Sigmoid colon (tissue), 4 donors: ENCODE data around the gene MRPL18.

Experiments
- CTCF ChIP-seq, 4 experiments: fragments of 450-650 bp in 3 of 4; fragments of 200-600 bp in 1 of 4; IDR thresholded peaks; one replicate each; pipeline ENCODE4 v1.5.1; 2016 to 2019; ENCODE audit warnings: antibody characterized with exemption in 4 of 4, mild to moderate bottlenecking in 3 of 4, moderate library complexity in 2 of 4
- EP300 ChIP-seq, 4 donors: sonication (generic); formaldehyde crosslinking; IDR thresholded peaks; one replicate each; pipeline ENCODE4 v1.6.1; 2017; ENCODE audit warnings: antibody characterized with exemption in 4 of 4
- POLR2A ChIP-seq, 2 donors: fragments of 450-650 bp; IDR thresholded peaks; one replicate each; pipeline ENCODE4 v1.6.1; 2016; ENCODE audit warnings: antibody characterized with exemption in 2 of 2, mild to moderate bottlenecking in 2 of 2, moderate library complexity in 2 of 2
- POLR2AphosphoS5 ChIP-seq, 4 donors: sonication (generic); formaldehyde crosslinking; IDR thresholded peaks; one replicate each; pipeline ENCODE4 v1.6.1; 2017; ENCODE audit warnings: antibody characterized with exemption in 4 of 4

- TF ChIP-seq CTCF (IDR thresholded peaks at IDR 0.05) (no peak), POLR2A (IDR thresholded peaks at IDR 0.05) (no peak), POLR2AphosphoS5 (IDR thresholded peaks at IDR 0.05) (no peak), EP300 (IDR thresholded peaks at IDR 0.05) (no peak)
Measured at GRCh38 chr6:159823953-159824352, 33.7 kb downstream of the MRPL18 start.
